DOHH2 (cell line): ENCODE measurements around the gene TRIP4.

Experiments
- H3F3A ChIP-seq: fragments of 200-600 bp; sonication (generic), shearing (Covaris generic); 2 replicates; pipeline ENCODE4 v1.6.0; 2016; ENCODE audit warnings: antibody characterized with exemption, mild to moderate bottlenecking; ENCODE audit not compliant: control insufficient read depth, insufficient read depth
- H3K27ac ChIP-seq: fragments of 200-600 bp; sonication (generic); 2 replicates; pipeline ENCODE4 v1.5.1; 2014; ENCODE audit warnings: low read depth, mild to moderate bottlenecking, low read length, moderate library complexity
- H3K27me3 ChIP-seq: fragments of 200-600 bp; sonication (generic); 2 replicates; pipeline ENCODE4 v1.6.1; 2014; ENCODE audit warnings: mild to moderate bottlenecking, low read length, mixed read lengths; ENCODE audit not compliant: control insufficient read depth
- H3K36me3 ChIP-seq: fragments of 200-600 bp; sonication (generic); 2 replicates; pipeline ENCODE4 v1.6.1; 2014; ENCODE audit warnings: mild to moderate bottlenecking, low read length, moderate library complexity, mixed read lengths; ENCODE audit not compliant: control insufficient read depth
- H3K4me1 ChIP-seq: fragments of 200-600 bp; sonication (generic); 2 replicates; pipeline ENCODE4 v1.6.1; 2014; ENCODE audit warnings: mild to moderate bottlenecking, low read length, mixed read lengths; ENCODE audit not compliant: control insufficient read depth
- H3K4me2 ChIP-seq: fragments of 200-600 bp; sonication (generic); 2 replicates; pipeline ENCODE4 v1.6.0; 2014; ENCODE audit warnings: mild to moderate bottlenecking, low read length, moderate library complexity
- H3K4me3 ChIP-seq: fragments of 200-600 bp; sonication (generic); 2 replicates; pipeline ENCODE4 v1.5.1; 2014; ENCODE audit warnings: mild to moderate bottlenecking, low read length, mixed read lengths
- H3K79me2 ChIP-seq: fragments of 200-600 bp; sonication (generic); 2 replicates; pipeline ENCODE4 v1.6.1; 2014; ENCODE audit warnings: mild to moderate bottlenecking, low read length, mixed read lengths; ENCODE audit not compliant: control insufficient read depth
- H3K9me2 ChIP-seq: fragments of 200-600 bp; sonication (generic); replicated peaks from 2 replicates; pipeline ENCODE4 v1.6.1; 2014; ENCODE audit warnings: mild to moderate bottlenecking, low read length, mixed read lengths; ENCODE audit not compliant: control insufficient read depth
- H3K9me3 ChIP-seq: fragments of 200-600 bp; sonication (generic); 2 replicates; pipeline ENCODE4 v1.6.1; 2014; ENCODE audit warnings: antibody characterized with exemption, low read length, mixed read lengths; ENCODE audit not compliant: control insufficient read depth, insufficient read depth
- H4K20me1 ChIP-seq: fragments of 200-600 bp; sonication (generic); 2 replicates; pipeline ENCODE4 v1.6.0; 2014; ENCODE audit warnings: low read depth, mild to moderate bottlenecking, antibody characterized with exemption, low read length, moderate library complexity; ENCODE audit not compliant: control insufficient read depth, insufficient read depth
- CTCF ChIP-seq: fragments of 200-600 bp; sonication (generic); IDR thresholded peaks from one replicate; pipeline ENCODE4 v1.5.1; 2014; ENCODE audit warnings: antibody characterized with exemption, mild to moderate bottlenecking, low read depth, low read length; ENCODE audit not compliant: poor library complexity, severe bottlenecking
- EZH2phosphoT487 ChIP-seq: fragments of 200-600 bp; sonication (generic); IDR thresholded peaks from 2 replicates; pipeline ENCODE4 v1.6.1; 2017; ENCODE audit warnings: borderline replicate concordance, mild to moderate bottlenecking, antibody characterized with exemption, low read length, moderate library complexity, mixed read lengths

The TRIP4 gene

GRCh38 chr15:64459066-64459781 is 71.6 kb downstream of the TRIP4 start:
- H3F3A ChIP-seq, result peaks cover 15% of the 10 kb centered on the region

GRCh38 chr15:64460206-64460723 is 72.6 kb downstream of the TRIP4 start, which contains the start of gene ZNF609:
Gene ZNF609 (plus strand): TSS chr15:64460578. CDS start chr15:64499420, 38,842 bp downstream.
- Histone ChIP-seq H3K4me1 (peaks cover 82% of the 10 kb centered on the region), H3K27ac (peak within 1 kb of the TSS; percentile 43)

More at GRCh38 chr15:64459066-64459781, 71.6 kb downstream of the TRIP4 start:
- Histone ChIP-seq H3K79me2 (peaks cover 31% of the 10 kb centered on the region), H3K9me2 (no peaks in the 10 kb centered on the region), H4K20me1 (peaks cover 6% of the 10 kb centered on the region; the same call in 1 of the 2 replicates), H3K4me3 (peak overlapping the region; percentile 74), H3K27me3 (no peaks in the 10 kb centered on the region), H3K27ac (no peak overlapping the region), H3K36me3 (no peaks in the 10 kb centered on the region), H3K4me2 (peak overlapping the region; percentile 62), H3K9me3 (no peaks in the 10 kb centered on the region), H3K4me1 (peaks cover 83% of the 10 kb centered on the region)
- peak; percentile 1 for TF ChIP-seq CTCF
- no peak for TF ChIP-seq EZH2phosphoT487

More at GRCh38 chr15:64460206-64460723, 72.6 kb downstream of the TRIP4 start, which contains the start of gene ZNF609:
- H3K4me3 ChIP-seq, result peak within 1 kb of the TSS; percentile 74
- H3K27me3 ChIP-seq, result no peaks in the 10 kb centered on the region
- peaks cover 12% of the 10 kb centered on the region for H3F3A ChIP-seq
- H3K9me2 ChIP-seq, result no peaks in the 10 kb centered on the region
- no peaks in the 10 kb centered on the region for H3K9me3 ChIP-seq
- peak within 1 kb of the TSS; percentile 62 for H3K4me2 ChIP-seq
- TF ChIP-seq CTCF, result no peak
- no peak for TF ChIP-seq EZH2phosphoT487
- no peaks in the 10 kb centered on the region for H3K36me3 ChIP-seq
- peaks cover 6% of the 10 kb centered on the region; the same call in 1 of the 2 replicates for H4K20me1 ChIP-seq
- H3K79me2 ChIP-seq, result peaks cover 42% of the 10 kb centered on the region
